Mesenchymal stem cell (in vitro differentiated cells and primary cell): ENCODE data around the gene NVL.
A peak's percentile ranks its signal among the peaks of the same experiment; 100 is the strongest.

Experiments used
- DNase-seq: peaks from one replicate; pipeline ENCODE4 v3.0.0-alpha.2; 2013
- H2AFZ ChIP-seq: one replicate; pipeline ENCODE4 v1.6.1; 2013; ENCODE audit warnings: low read depth, mild to moderate bottlenecking, control low read depth, inconsistent platforms, low read length, moderate library complexity
- H2AK5ac ChIP-seq: 2 replicates; pipeline ENCODE4 v1.6.1; 2013; ENCODE audit warnings: low read length, moderate library complexity, mild to moderate bottlenecking, inconsistent platforms; ENCODE audit not compliant: severe bottlenecking
- H2BK120ac ChIP-seq: one replicate; pipeline ENCODE4 v1.6.1; 2013; ENCODE audit warnings: low read depth, mild to moderate bottlenecking, inconsistent platforms, low read length, moderate library complexity
- H2BK12ac ChIP-seq, 2 experiments: one replicate each; pipeline ENCODE4 v1.6.1; 2013; ENCODE audit warnings: inconsistent platforms in 2 of 2, low read length in 2 of 2, mild to moderate bottlenecking in 2 of 2, moderate library complexity in 2 of 2, control low read depth in 1 of 2
- H2BK15ac ChIP-seq: one replicate; pipeline ENCODE4 v1.6.1; 2013; ENCODE audit warnings: mild to moderate bottlenecking, low read depth, inconsistent platforms; ENCODE audit not compliant: poor library complexity, severe bottlenecking
- H2BK5ac ChIP-seq: 2 replicates; pipeline ENCODE4 v1.6.1; 2013; ENCODE audit warnings: low read depth, mild to moderate bottlenecking, low read length, control low read depth, inconsistent platforms; ENCODE audit not compliant: poor library complexity, severe bottlenecking
- H3K14ac ChIP-seq, 2 experiments: one replicate each; pipeline ENCODE4 v1.6.1; 2013; ENCODE audit warnings: inconsistent platforms in 2 of 2, low read length in 2 of 2, control low read depth in 1 of 2, mild to moderate bottlenecking in 1 of 2, moderate library complexity in 1 of 2
- H3K18ac ChIP-seq, 2 experiments: one replicate each; pipeline ENCODE4 v1.6.1; 2013; ENCODE audit warnings: inconsistent platforms in 2 of 2, low read length in 2 of 2, control low read depth in 1 of 2, low read depth in 1 of 2, mild to moderate bottlenecking in 1 of 2
- H3K23ac ChIP-seq, 2 experiments: one replicate each; pipeline ENCODE4 v1.6.1; 2013; ENCODE audit warnings: inconsistent platforms in 2 of 2, low read length in 2 of 2, mild to moderate bottlenecking in 2 of 2, moderate library complexity in 2 of 2, control low read depth in 1 of 2
- H3K27ac ChIP-seq: 2 replicates; pipeline ENCODE4 v1.5.1; 2013; ENCODE audit warnings: mild to moderate bottlenecking, moderate library complexity, low read length, control low read depth, inconsistent platforms; ENCODE audit not compliant: poor library complexity, severe bottlenecking
- H3K27me3 ChIP-seq, 2 experiments: 2 replicates each; pipeline versions ENCODE4 v1.6.1 to v1.7.0; 2013; ENCODE audit warnings: low read length in 2 of 2, mild to moderate bottlenecking in 2 of 2, moderate library complexity in 2 of 2, control low read depth in 1 of 2, inconsistent platforms in 1 of 2; ENCODE audit not compliant: control insufficient read depth in 1 of 2, insufficient read depth in 1 of 2
- H3K36me3 ChIP-seq, 2 experiments: 2 replicates each; pipeline versions ENCODE4 v1.6.1 to v1.7.0; 2013; ENCODE audit warnings: low read length in 2 of 2, control low read depth in 1 of 2, inconsistent platforms in 1 of 2, low read depth in 1 of 2, mild to moderate bottlenecking in 1 of 2; ENCODE audit not compliant: insufficient read depth in 2 of 2, control insufficient read depth in 1 of 2
- H3K4ac ChIP-seq, 2 experiments: one replicate each; pipeline ENCODE4 v1.6.1; 2013; ENCODE audit warnings: inconsistent platforms in 2 of 2, low read length in 2 of 2, mild to moderate bottlenecking in 2 of 2, moderate library complexity in 2 of 2, control low read depth in 1 of 2, low read depth in 1 of 2
- H3K4me1 ChIP-seq: 2 replicates; pipeline ENCODE4 v1.6.1; 2013; ENCODE audit warnings: low read depth, low read length, control low read depth; ENCODE audit not compliant: control insufficient read depth, insufficient read depth
- H3K4me2 ChIP-seq: 2 replicates; pipeline ENCODE4 v1.6.1; 2013; ENCODE audit warnings: low read length, mild to moderate bottlenecking, inconsistent platforms; ENCODE audit not compliant: poor library complexity, severe bottlenecking
- H3K4me3 ChIP-seq, 2 experiments: 2 replicates each; pipeline versions ENCODE4 v1.5.1 to v1.7.0; 2013; ENCODE audit warnings: low read length in 2 of 2, mild to moderate bottlenecking in 2 of 2, control low read depth in 1 of 2, low read depth in 1 of 2; ENCODE audit not compliant: insufficient read depth in 1 of 2
- H3K79me1 ChIP-seq: replicated peaks from 2 replicates; pipeline ENCODE4 v1.6.1; 2013; ENCODE audit warnings: mild to moderate bottlenecking, control low read depth, low read length, inconsistent platforms; ENCODE audit not compliant: poor library complexity, severe bottlenecking
- H3K9ac ChIP-seq: 2 replicates; pipeline ENCODE4 v1.7.0; 2013; ENCODE audit warnings: mild to moderate bottlenecking, low read length, moderate library complexity
- H3K9me3 ChIP-seq: 2 replicates; pipeline ENCODE4 v1.7.0; 2013; ENCODE audit warnings: mild to moderate bottlenecking, low read length; ENCODE audit not compliant: control insufficient read depth
- H4K8ac ChIP-seq: one replicate; pipeline ENCODE4 v1.6.1; 2013; ENCODE audit warnings: inconsistent platforms, mild to moderate bottlenecking, low read length, moderate library complexity
- H4K91ac ChIP-seq: one replicate; pipeline ENCODE4 v1.6.1; 2013; ENCODE audit warnings: mild to moderate bottlenecking, low read length, inconsistent platforms
- WGBS: methylation state at CpG from one replicate; pipeline ENCODE4 v1.1.7; 2013; ENCODE audit warnings: mixed read lengths; 5-methylcytosine and 5-hydroxymethylcytosine counted together

Gene NVL

DNA sequence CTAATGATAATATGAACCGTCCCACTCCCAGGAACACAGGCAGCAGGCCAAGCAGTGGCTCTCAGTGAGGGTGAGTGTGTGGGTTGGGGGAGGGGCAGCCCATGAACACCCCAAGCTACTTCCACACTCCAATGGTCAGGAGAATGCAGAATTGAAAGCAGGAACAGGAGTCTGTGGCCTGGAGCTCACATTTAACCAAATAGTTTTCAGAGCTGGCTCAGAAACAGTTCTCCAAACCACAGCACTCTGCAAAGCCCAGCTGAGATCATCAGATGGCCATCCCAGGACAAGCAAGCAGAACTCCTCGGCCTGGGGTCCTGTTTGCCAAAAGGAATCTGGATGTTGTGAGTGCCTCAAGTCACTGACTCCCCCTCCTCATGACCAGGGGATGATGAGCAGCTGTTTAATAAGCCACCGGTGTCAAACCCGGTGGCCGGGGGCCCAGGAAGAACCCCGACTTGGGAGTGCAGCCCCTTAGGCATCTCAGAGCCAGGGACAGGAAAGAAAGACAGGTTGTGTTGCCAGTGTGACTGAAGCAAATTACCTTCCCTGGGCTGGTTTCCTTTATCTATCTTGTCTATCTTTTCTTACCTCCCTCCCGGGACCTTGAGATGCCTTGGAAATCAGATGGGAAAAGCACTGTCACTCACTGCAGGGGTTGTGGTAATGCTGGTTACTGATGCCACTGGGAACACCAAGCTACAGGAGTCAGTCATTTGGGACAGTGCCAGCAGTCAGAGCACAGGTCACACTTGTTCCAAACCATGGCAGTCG is 126.5 kb downstream of the NVL start:
- Histone ChIP-seq H2BK12ac (peak overlapping the region; percentile 0 to 59), H3K4ac (peak overlapping the region; percentile 63 to 90), H3K9ac (peak overlapping the region; percentile 71), H3K4me1 (peaks cover 27% of the 10 kb centered on the region), H3K18ac (peak overlapping the region; percentile 6 to 55), H3K23ac (no peak overlapping the region), H2AK5ac (peak overlapping the region; percentile 99), H2BK120ac (peak overlapping the region; percentile 69), H3K27me3 (no peaks in the 10 kb centered on the region), H3K9me3 (no peaks in the 10 kb centered on the region), H2BK15ac (peak overlapping the region; percentile 81), H3K79me1 (no peaks in the 10 kb centered on the region), H3K4me2 (peak overlapping the region; percentile 1), H3K36me3 (no peaks in the 10 kb centered on the region), H3K27ac (peak overlapping the region; percentile 100), H3K14ac (no peak overlapping the region), H3K4me3 (peak overlapping the region in 1 of 2 experiments; percentile 23), H4K8ac (peak overlapping the region; percentile 76), H2BK5ac (peak overlapping the region; percentile 100), H4K91ac (peak overlapping the region; percentile 48), H2AFZ (peak overlapping the region; percentile 8)
- peak; percentile 73 for DNase-seq
- 53% methylated on average over 7 of the region's 8 CpGs for WGBS

DNA sequence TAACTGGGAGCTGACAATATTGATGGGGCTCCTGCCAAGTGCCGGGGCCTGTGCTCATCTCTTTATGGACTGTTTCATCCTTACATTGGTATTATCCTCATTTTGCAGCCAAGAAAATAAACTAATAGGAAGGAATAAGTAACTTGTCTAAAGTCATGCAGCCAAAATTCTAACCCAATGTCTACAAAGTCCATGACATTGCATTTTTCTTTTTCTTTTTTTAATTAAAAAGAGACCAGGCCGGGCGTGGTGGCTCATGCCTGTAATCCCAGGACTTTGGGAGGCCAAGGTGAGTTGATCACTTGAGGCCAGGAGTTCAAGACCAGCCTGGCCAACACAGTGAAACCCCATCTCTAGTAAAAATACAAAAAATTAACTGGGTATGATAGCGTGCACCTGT is 128.1 kb downstream of the NVL start:
- no peak overlapping the region for H3K23ac ChIP-seq
- H3K4me1 ChIP-seq = peaks cover 27% of the 10 kb centered on the region
- no peak overlapping the region for H4K8ac ChIP-seq
- no peaks in the 10 kb centered on the region for H3K27me3 ChIP-seq
- H2BK5ac ChIP-seq = no peak overlapping the region
- H4K91ac ChIP-seq = no peak overlapping the region
- no peak overlapping the region for H3K4me3 ChIP-seq
- 96% methylated on average over 4 of the region's 4 CpGs for WGBS
- H3K4me2 ChIP-seq = no peak overlapping the region
- H2AK5ac ChIP-seq = no peak overlapping the region
- no peaks in the 10 kb centered on the region for H3K9me3 ChIP-seq
- no peak overlapping the region for H2AFZ ChIP-seq
- H2BK15ac ChIP-seq = no peak overlapping the region
- H3K4ac ChIP-seq = no peak overlapping the region
- no peak overlapping the region for H2BK120ac ChIP-seq
- H3K36me3 ChIP-seq = no peaks in the 10 kb centered on the region
- H3K18ac ChIP-seq = no peak overlapping the region
- peaks cover 2% of the 10 kb centered on the region for H3K79me1 ChIP-seq
- H3K9ac ChIP-seq = no peak overlapping the region
- DNase-seq = no peak
- no peak overlapping the region for H2BK12ac ChIP-seq
- H3K14ac ChIP-seq = no peak overlapping the region
- H3K27ac ChIP-seq = no peak overlapping the region

DNA sequence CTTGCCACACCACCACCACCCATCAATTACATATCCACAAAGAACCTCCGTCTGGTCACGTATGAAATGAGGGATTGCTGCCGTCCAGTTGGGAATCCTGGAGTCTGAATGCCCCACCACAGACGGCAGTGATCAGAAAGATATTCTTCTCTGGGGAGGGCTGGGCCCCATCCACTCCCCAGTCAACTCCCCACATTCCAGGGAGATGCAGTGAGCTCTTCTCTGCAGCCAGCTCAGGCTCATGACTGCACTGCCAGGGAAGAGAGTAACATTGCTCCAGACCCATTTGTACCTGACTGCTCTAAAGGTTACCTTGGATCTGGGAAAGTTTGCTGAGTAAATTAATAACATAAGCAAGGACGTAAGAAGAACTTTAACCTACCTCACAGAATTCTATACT is 128.6 kb downstream of the NVL start:
- Histone ChIP-seq H4K8ac (no peak overlapping the region), H3K36me3 (no peaks in the 10 kb centered on the region), H3K14ac (no peak overlapping the region), H3K4me1 (peaks cover 27% of the 10 kb centered on the region), H2BK15ac (no peak overlapping the region), H2AFZ (no peak overlapping the region), H3K9ac (no peak overlapping the region), H3K79me1 (peaks cover 2% of the 10 kb centered on the region), H3K18ac (no peak overlapping the region), H4K91ac (no peak overlapping the region), H3K4me2 (no peak overlapping the region), H3K4ac (no peak overlapping the region), H3K27ac (no peak overlapping the region), H3K23ac (no peak overlapping the region), H2BK120ac (no peak overlapping the region), H2BK5ac (no peak overlapping the region), H2AK5ac (peak overlapping the region; percentile 77), H2BK12ac (no peak overlapping the region), H3K4me3 (no peak overlapping the region), H3K9me3 (no peaks in the 10 kb centered on the region), H3K27me3 (no peaks in the 10 kb centered on the region)
- DNase-seq = no peak
- WGBS = 93% methylated on average over 5 of the region's 5 CpGs

DNA sequence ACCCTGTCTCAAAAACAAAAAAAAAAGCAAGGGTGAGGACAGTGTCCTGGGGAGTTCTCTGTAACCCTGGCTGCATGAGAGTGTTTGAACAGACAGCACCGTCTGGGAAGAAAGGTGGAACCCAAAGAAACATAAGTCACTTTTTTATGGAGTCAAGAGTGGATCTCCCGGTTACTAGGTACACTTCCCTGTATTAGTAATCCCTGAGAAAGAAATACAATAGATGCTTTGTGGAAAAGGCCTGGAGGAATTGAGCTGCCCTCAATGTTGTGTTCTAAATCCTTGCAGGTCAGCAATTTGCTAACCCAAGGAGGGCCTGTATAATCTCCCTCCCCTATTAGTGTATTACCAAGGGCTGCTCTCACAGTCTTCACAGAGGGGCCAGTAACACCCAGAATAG is 130.3 kb downstream of the NVL start:
- Histone ChIP-seq H3K4me3 (no peak overlapping the region), H3K27me3 (no peaks in the 10 kb centered on the region), H3K36me3 (peaks cover 4 to 7% of the 10 kb centered on the region in 2 experiments), H3K4ac (no peak overlapping the region), H2BK5ac (no peak overlapping the region), H3K4me2 (no peak overlapping the region), H3K9ac (no peak overlapping the region), H2BK120ac (no peak overlapping the region), H3K23ac (no peak overlapping the region), H4K91ac (no peak overlapping the region), H3K4me1 (peaks cover 18% of the 10 kb centered on the region), H3K14ac (no peak overlapping the region), H3K27ac (no peak overlapping the region), H2BK12ac (no peak overlapping the region), H2BK15ac (no peak overlapping the region), H4K8ac (no peak overlapping the region), H3K79me1 (peaks cover 2% of the 10 kb centered on the region), H2AFZ (no peak overlapping the region), H3K9me3 (no peaks in the 10 kb centered on the region), H2AK5ac (no peak overlapping the region), H3K18ac (no peak overlapping the region)
- 93% methylated on average over 1 of the region's 2 CpGs for WGBS
- no peak for DNase-seq
